ENCODE measurements around the gene PCDH9.

GRCh38 chr13:66994097-66994496, 236.0 kb downstream of the PCDH9 start:
- peak; percentile 94 for TF ChIP-seq CTCF (IDR thresholded peaks at IDR 0.05; ENCODE audit: low read depth, low read length)
- no peak for TF ChIP-seq EZH2phosphoT487 (IDR thresholded peaks at IDR 0.05; ENCODE audit: low read depth)

Measured in OCI-LY3 (cell line).